CD4-positive, alpha-beta memory T cell (primary cell): ENCODE results near the gene OPCML. TPM values are rescaled to one million over a fixed set of nuclear protein-coding genes. Genes with fewer than 3 reads are reported as not detected.

ENCODE experiments used
- CTCF ChIA-PET: fragments of 350-600 bp; sonication (Branson Sonifier 250); formaldehyde crosslinking; loops from one replicate; lab custom pipeline; 2021; ENCODE audit warnings: inconsistent platforms; ENCODE audit not compliant: partially characterized antibody; lab: Charles Lee
- POLR2A ChIA-PET: fragments of 350-600 bp; sonication (Branson Sonifier 250); formaldehyde crosslinking; loops from one replicate; lab custom pipeline; 2021; ENCODE audit not compliant: partially characterized antibody; lab: Charles Lee
- DNase-seq, 5 donors: peaks; one replicate each; pipeline versions ENCODE4 v3.0.0 to v3.0.0-alpha.2; 2020 to 2022; ENCODE audit warnings: mixed read lengths in 1 of 5
- H3K27ac ChIP-seq: one replicate; pipeline ENCODE4 v1.7.0; 2013; ENCODE audit warnings: low read depth, low read length
- H3K27me3 ChIP-seq: 2 replicates; pipeline ENCODE4 v1.7.0; 2013; ENCODE audit warnings: mild to moderate bottlenecking, low read length, moderate library complexity; ENCODE audit not compliant: insufficient read depth
- H3K36me3 ChIP-seq: 2 replicates; pipeline ENCODE4 v1.7.0; 2013; ENCODE audit warnings: mild to moderate bottlenecking, low read length, moderate library complexity; ENCODE audit not compliant: insufficient read depth
- H3K4me1 ChIP-seq: 2 replicates; pipeline ENCODE4 v1.7.0; 2013; ENCODE audit warnings: mild to moderate bottlenecking, low read length, moderate library complexity; ENCODE audit not compliant: insufficient read depth
- H3K4me3 ChIP-seq, 2 donors: one replicate each; pipeline ENCODE4 v1.7.0; 2013; ENCODE audit warnings: low read length in 2 of 2, mild to moderate bottlenecking in 1 of 2
- H3K9me3 ChIP-seq, 2 donors: one replicate each; pipeline ENCODE4 v1.7.0; 2013; ENCODE audit warnings: low read length in 2 of 2, control low read depth in 1 of 2; ENCODE audit not compliant: control insufficient read depth in 1 of 2
- H3K27ac Mint-ChIP-seq, 7 donors: one replicate each; pipeline ENCODE4 v1.8.0; 2020 to 2021; ENCODE audit warnings: mixed read lengths in 7 of 7, mild to moderate bottlenecking in 6 of 7, inconsistent platforms in 3 of 7, moderate library complexity in 3 of 7
- H3K27me3 Mint-ChIP-seq, 2 donors: one replicate each; pipeline ENCODE4 v1.8.0; 2020 to 2021; ENCODE audit warnings: mixed read lengths in 2 of 2
- H3K36me3 Mint-ChIP-seq, 2 donors: one replicate each; pipeline ENCODE4 v1.8.0; 2020 to 2021; ENCODE audit warnings: mixed read lengths in 2 of 2, inconsistent platforms in 1 of 2, mild to moderate bottlenecking in 1 of 2
- H3K4me1 Mint-ChIP-seq, 4 donors: one replicate each; pipeline ENCODE4 v1.8.0; 2020 to 2021; ENCODE audit warnings: mixed read lengths in 4 of 4, mild to moderate bottlenecking in 1 of 4
- H3K4me3 Mint-ChIP-seq, 8 donors: one replicate each; pipeline ENCODE4 v1.8.0; 2020 to 2021; ENCODE audit warnings: mixed read lengths in 8 of 8, mild to moderate bottlenecking in 7 of 8, moderate library complexity in 6 of 8, inconsistent platforms in 3 of 8
- H3K9me3 Mint-ChIP-seq, 8 donors: one replicate each; pipeline ENCODE4 v1.8.0; 2020 to 2021; ENCODE audit warnings: mixed read lengths in 8 of 8, mild to moderate bottlenecking in 5 of 8, inconsistent platforms in 3 of 8, moderate library complexity in 1 of 8
- intact Hi-C: fragments of 100-400 bp; cut with micrococcal nuclease; formaldehyde crosslinking; loops from one replicate; pipeline ENCODE4 v1.15.1; 2023
- polyA plus RNA-seq, 2 donors: library from polyadenylated mRNA; unstranded; fragments of 300-500 nt; fragmentation: Illumina TruSeq; gene quantifications; one replicate each; pipeline ENCODE4 v1.2.3, GENCODE V29; 2021
- total RNA-seq, 2 experiments: library from RNA; stranded (reverse); gene quantifications; one replicate each; pipeline ENCODE4 v1.2.3, GENCODE V29; 2021

OPCML gene
- total and polyA plus RNA-seq, 4 experiments from 2014 or later: not detected

GRCh38 chr11:133133050-133133449, 399.3 kb downstream of the OPCML start:
- H3K9me3 ChIP-seq: no peaks in the 10 kb centered on the region
- Mint-ChIP-seq H3K9me3 (peaks cover 0 to 4% (median 0%) of the 10 kb centered on the region in 8 donors), H3K27ac (no peak overlapping the region), H3K4me1 (peaks cover 0 to 1% (median 0%) of the 10 kb centered on the region in 4 donors), H3K36me3 (no peaks in the 10 kb centered on the region), H3K4me3 (no peak overlapping the region), H3K27me3 (peaks cover 1 to 5% of the 10 kb centered on the region in 2 donors)
- no peaks in the 10 kb centered on the region for H3K4me1 ChIP-seq
- ChIA-PET POLR2A (no interaction called here), CTCF (interaction anchor here (2.2 kb wide), 1 partner anchor 13 kb away, joined by 10 read pairs; no protein-coding TSS in a partner anchor)
- intact Hi-C loops: no loop called here
- no peak for DNase-seq
- H3K36me3 ChIP-seq: no peaks in the 10 kb centered on the region
- H3K4me3 ChIP-seq: no peak overlapping the region
- H3K27me3 ChIP-seq: no peaks in the 10 kb centered on the region
- no peak overlapping the region for H3K27ac ChIP-seq

GRCh38 chr11:133127741-133128140, 404.6 kb downstream of the OPCML start:
- no peaks in the 10 kb centered on the region for H3K4me1 ChIP-seq
- Mint-ChIP-seq H3K9me3 (peaks cover 0 to 2% (median 0%) of the 10 kb centered on the region in 8 donors), H3K4me3 (no peak overlapping the region), H3K27me3 (peaks cover 3 to 4% of the 10 kb centered on the region in 2 donors), H3K4me1 (no peaks in the 10 kb centered on the region), H3K27ac (no peak overlapping the region), H3K36me3 (no peaks in the 10 kb centered on the region)
- H3K27ac ChIP-seq: no peak overlapping the region
- POLR2A ChIA-PET: no interaction called here
- CTCF ChIA-PET: no interaction called here
- intact Hi-C loops: no loop called here
- no peaks in the 10 kb centered on the region for H3K36me3 ChIP-seq
- DNase-seq: no peak
- H3K27me3 ChIP-seq: no peaks in the 10 kb centered on the region
- no peaks in the 10 kb centered on the region for H3K9me3 ChIP-seq
- no peak overlapping the region for H3K4me3 ChIP-seq

DNA sequence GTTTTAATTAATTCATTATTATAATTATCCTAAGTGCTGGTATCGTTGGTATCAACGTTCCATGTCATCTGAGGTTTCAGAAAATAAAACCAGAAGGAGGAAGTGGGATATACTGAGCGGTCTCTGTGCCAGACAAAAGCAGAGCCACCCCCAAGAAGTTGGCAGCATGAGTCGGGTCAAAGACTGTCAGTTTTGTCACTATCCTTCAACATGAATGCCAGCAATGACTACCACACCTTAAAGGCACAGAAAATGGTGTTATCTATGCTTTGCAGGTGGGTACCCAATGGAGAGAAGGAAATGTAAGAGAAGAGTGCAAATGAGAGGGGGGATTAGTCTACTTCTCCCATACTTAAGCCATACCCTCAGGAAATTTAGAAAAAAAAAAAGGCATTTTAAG, 408.5 kb downstream of the OPCML start:
- H3K27ac ChIP-seq: no peak overlapping the region
- ChIA-PET POLR2A (no interaction called here), CTCF (no interaction called here)
- no peaks in the 10 kb centered on the region for H3K36me3 ChIP-seq
- Mint-ChIP-seq H3K4me3 (no peak overlapping the region), H3K27me3 (peaks cover 3 to 4% of the 10 kb centered on the region in 2 donors), H3K9me3 (peaks cover 0 to 5% (median 0%) of the 10 kb centered on the region in 8 donors), H3K4me1 (no peaks in the 10 kb centered on the region), H3K27ac (no peak overlapping the region), H3K36me3 (no peaks in the 10 kb centered on the region)
- H3K27me3 ChIP-seq: no peaks in the 10 kb centered on the region
- intact Hi-C loops: no loop called here
- no peak overlapping the region for H3K4me3 ChIP-seq
- H3K9me3 ChIP-seq: no peaks in the 10 kb centered on the region
- DNase-seq: no peak
- no peaks in the 10 kb centered on the region for H3K4me1 ChIP-seq

GRCh38 chr11:133123366-133123765, 408.9 kb downstream of the OPCML start:
- Mint-ChIP-seq H3K4me1 (no peaks in the 10 kb centered on the region), H3K27me3 (peaks cover 3 to 4% of the 10 kb centered on the region in 2 donors), H3K4me3 (no peak overlapping the region), H3K27ac (no peak overlapping the region), H3K36me3 (no peaks in the 10 kb centered on the region), H3K9me3 (peaks cover 0 to 4% (median 0%) of the 10 kb centered on the region in 8 donors)
- Histone ChIP-seq H3K27ac (no peak overlapping the region), H3K9me3 (no peaks in the 10 kb centered on the region), H3K4me3 (no peak overlapping the region), H3K36me3 (no peaks in the 10 kb centered on the region), H3K27me3 (no peaks in the 10 kb centered on the region), H3K4me1 (no peaks in the 10 kb centered on the region)
- ChIA-PET POLR2A (no interaction called here), CTCF (no interaction called here)
- intact Hi-C loops: no loop called here
- no peak for DNase-seq

- Histone ChIP-seq H3K4me1 (no peaks in the 10 kb centered on the region), H3K36me3 (no peaks in the 10 kb centered on the region), H3K4me3 (no peak overlapping the region), H3K27ac (no peak overlapping the region), H3K9me3 (no peaks in the 10 kb centered on the region), H3K27me3 (no peaks in the 10 kb centered on the region)
- CTCF ChIA-PET: no interaction called here
- Mint-ChIP-seq H3K36me3 (no peaks in the 10 kb centered on the region), H3K27ac (no peak overlapping the region), H3K4me3 (no peak overlapping the region), H3K9me3 (peaks cover 0 to 4% (median 0%) of the 10 kb centered on the region in 8 donors), H3K27me3 (peaks cover 3 to 4% of the 10 kb centered on the region in 2 donors), H3K4me1 (no peaks in the 10 kb centered on the region)
- no peak for DNase-seq
- POLR2A ChIA-PET: no interaction called here
- intact Hi-C loops: no loop called here
These were observed 410.0 kb downstream of the OPCML start for GRCh38 chr11:133122256-133122655.

- Histone ChIP-seq H3K27me3 (no peaks in the 10 kb centered on the region), H3K4me3 (no peak overlapping the region), H3K4me1 (no peaks in the 10 kb centered on the region), H3K27ac (no peak overlapping the region), H3K9me3 (no peaks in the 10 kb centered on the region), H3K36me3 (no peaks in the 10 kb centered on the region)
- Mint-ChIP-seq H3K36me3 (no peaks in the 10 kb centered on the region), H3K9me3 (peaks cover 0 to 4% (median 0%) of the 10 kb centered on the region in 8 donors), H3K4me1 (no peaks in the 10 kb centered on the region), H3K27ac (no peak overlapping the region), H3K4me3 (no peak overlapping the region), H3K27me3 (peaks cover 0 to 7% of the 10 kb centered on the region in 2 donors)
- intact Hi-C loops: no loop called here
- CTCF ChIA-PET: no interaction called here
- POLR2A ChIA-PET: no interaction called here
- DNase-seq: no peak
These were observed 413.6 kb downstream of the OPCML start for GRCh38 chr11:133118563-133119268.

DNA sequence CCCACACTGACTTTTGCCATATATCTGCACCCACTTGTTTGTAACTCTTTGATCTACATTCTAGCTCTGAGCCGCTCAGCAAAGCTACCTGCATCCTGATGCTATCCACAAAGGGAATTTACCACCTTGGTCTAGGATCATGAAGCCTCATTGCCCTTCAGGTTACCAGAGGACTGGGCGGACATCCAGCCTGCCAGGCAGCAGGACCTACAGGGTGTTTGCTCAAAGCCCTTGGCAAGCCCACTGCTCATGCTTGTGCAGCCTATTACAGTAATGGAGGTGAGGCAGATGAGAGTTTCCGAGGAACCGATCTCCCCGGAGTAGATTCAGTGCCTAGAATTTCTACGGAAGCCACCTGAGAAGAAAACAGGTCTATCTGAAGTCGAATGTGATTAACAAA, 417.2 kb downstream of the OPCML start:
- DNase-seq: no peak
- CTCF ChIA-PET: no interaction called here
- intact Hi-C loops: no loop called here
- H3K27ac ChIP-seq: no peak overlapping the region
- H3K27ac Mint-ChIP-seq: no peak overlapping the region
- no peaks in the 10 kb centered on the region for H3K9me3 ChIP-seq
- no peaks in the 10 kb centered on the region for H3K4me1 ChIP-seq
- no peak overlapping the region for H3K4me3 ChIP-seq
- H3K4me1 Mint-ChIP-seq: no peaks in the 10 kb centered on the region
- no peaks in the 10 kb centered on the region for H3K36me3 ChIP-seq
- POLR2A ChIA-PET: no interaction called here
- H3K9me3 Mint-ChIP-seq: peaks cover 0 to 4% (median 0%) of the 10 kb centered on the region in 8 donors
- no peak overlapping the region for H3K4me3 Mint-ChIP-seq
- H3K27me3 Mint-ChIP-seq: peaks cover 0 to 8% of the 10 kb centered on the region in 2 donors
- H3K27me3 ChIP-seq: no peaks in the 10 kb centered on the region
- H3K36me3 Mint-ChIP-seq: no peaks in the 10 kb centered on the region
